Measurements from ENCODE around the gene DRAP1. TPM values are rescaled to one million over a fixed set of nuclear protein-coding genes. Genes with fewer than 3 reads are reported as not detected.
A peak's percentile ranks its signal among the peaks of the same experiment; 100 is the strongest.

The DRAP1 gene
- total and polyA plus RNA-seq, 9 of the 15 experiments (the other 6 are each of a cell fraction or from before 2014, with no cell fraction given) = 9.6 to 200 (median 92.9) TPM

DNA sequence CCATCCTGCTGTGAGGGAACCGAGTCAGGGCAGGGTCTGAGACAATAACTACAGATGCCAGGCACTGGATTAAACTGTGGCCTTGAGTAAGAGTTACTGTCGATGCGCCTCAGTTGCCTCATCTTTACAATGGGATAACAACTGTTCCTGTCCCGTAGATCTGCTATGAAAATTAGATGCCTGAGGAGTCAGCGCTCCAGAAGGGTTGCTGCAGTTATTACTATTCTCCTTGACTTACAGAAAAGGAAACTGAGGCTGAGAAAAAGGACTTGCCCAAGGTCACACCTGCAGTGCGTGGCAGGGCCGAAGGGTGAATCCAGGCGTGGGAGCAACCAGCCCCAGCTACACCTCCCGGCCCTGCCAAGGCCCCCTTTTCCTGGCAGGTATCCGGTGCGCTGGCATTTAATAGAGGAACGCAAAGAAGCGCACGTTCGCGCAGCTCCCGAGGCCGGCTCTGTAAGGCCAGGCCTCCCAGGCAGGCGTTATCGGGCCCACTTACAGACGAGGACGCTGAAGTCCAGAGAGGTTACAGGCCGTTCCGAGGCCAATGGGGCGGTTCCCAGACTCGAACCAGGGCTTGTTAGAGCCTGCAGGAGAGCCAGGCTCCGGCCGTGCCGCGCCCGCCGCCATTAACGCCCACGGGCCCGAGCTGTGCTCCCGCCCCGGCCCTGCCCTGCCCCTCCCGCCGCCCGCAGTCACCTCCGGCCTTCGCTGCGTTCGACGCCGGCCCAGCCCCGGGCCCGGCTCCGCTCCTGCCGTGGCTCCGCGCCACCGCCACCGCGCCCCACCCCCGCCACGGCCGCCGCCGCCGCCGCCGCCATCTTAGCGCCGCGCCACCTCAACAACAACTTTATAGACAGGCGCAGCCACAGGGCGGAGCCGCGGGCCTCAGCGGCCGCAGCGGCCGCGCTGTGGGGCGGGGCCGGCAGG is 750 bp upstream of the DRAP1 start, which contains the start of gene C11orf68 (continued):
- TF ChIP-seq, protein P1, sequence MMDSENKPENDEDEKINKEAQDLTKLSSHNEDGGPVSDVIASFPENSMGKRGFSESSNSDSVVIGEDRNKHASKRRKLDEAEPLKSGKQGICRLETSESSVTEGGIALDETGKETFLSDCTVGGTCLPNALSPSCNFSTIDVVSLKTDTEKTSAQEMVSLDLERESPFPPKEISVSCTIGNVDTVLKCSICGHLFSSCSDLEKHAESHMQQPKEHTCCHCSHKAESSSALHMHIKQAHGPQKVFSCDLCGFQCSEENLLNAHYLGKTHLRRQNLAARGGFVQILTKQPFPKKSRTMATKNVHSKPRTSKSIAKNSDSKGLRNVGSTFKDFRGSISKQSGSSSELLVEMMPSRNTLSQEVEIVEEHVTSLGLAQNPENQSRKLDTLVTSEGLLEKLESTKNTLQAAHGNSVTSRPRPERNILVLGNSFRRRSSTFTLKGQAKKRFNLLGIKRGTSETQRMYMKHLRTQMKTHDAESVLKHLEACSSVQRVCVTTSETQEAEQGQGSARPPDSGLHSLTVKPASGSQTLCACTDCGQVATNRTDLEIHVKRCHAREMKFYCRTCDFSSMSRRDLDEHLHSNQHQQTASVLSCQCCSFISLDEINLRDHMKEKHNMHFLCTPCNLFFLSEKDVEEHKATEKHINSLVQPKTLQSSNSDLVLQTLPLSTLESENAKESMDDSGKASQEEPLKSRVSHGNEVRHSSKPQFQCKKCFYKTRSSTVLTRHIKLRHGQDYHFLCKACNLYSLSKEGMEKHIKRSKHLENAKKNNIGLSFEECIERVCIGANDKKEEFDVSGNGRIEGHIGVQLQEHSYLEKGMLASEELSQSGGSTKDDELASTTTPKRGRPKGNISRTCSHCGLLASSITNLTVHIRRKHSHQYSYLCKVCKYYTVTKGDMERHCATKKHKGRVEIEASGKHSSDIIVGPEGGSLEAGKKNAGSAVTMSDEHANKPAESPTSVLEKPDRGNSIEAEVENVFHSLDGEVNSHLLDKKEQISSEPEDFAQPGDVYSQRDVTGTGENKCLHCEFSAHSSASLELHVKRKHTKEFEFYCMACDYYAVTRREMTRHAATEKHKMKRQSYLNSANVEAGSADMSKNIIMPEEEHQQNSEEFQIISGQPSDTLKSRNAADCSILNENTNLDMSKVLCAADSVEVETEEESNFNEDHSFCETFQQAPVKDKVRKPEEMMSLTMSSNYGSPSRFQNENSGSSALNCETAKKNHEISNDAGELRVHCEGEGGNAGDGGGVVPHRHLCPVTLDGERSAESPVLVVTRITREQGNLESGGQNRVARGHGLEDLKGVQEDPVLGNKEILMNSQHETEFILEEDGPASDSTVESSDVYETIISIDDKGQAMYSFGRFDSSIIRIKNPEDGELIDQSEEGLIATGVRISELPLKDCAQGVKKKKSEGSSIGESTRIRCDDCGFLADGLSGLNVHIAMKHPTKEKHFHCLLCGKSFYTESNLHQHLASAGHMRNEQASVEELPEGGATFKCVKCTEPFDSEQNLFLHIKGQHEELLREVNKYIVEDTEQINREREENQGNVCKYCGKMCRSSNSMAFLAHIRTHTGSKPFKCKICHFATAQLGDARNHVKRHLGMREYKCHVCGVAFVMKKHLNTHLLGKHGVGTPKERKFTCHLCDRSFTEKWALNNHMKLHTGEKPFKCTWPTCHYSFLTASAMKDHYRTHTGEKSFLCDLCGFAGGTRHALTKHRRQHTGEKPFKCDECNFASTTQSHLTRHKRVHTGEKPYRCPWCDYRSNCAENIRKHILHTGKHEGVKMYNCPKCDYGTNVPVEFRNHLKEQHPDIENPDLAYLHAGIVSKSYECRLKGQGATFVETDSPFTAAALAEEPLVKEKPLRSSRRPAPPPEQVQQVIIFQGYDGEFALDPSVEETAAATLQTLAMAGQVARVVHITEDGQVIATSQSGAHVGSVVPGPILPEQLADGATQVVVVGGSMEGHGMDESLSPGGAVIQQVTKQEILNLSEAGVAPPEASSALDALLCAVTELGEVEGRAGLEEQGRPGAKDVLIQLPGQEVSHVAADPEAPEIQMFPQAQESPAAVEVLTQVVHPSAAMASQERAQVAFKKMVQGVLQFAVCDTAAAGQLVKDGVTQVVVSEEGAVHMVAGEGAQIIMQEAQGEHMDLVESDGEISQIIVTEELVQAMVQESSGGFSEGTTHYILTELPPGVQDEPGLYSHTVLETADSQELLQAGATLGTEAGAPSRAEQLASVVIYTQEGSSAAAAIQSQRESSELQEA (IDR thresholded peaks at IDR 0.05; ENCODE audit: low read depth) = no peak
- TF ChIP-seq TFE3 (CRISPR knock-in tag; IDR thresholded peaks at IDR 0.05) (no peak), KLF13 (tag; IDR thresholded peaks at IDR 0.05; ENCODE audit: borderline replicate concordance, low read depth) (no peak), HNRNPL (IDR thresholded peaks at IDR 0.05; ENCODE audit: low read depth, low read length) (no peak), ZNF12 (CRISPR knock-in tag; IDR thresholded peaks at IDR 0.05) (peak; percentile 81; the same call in 1 of the 2 replicates), THRB (CRISPR knock-in tag; conservative IDR thresholded peaks at IDR 0.05) (no peak), EP300 (IDR thresholded peaks at IDR 0.05; ENCODE audit: low read length) (no peak), ZFP1 (CRISPR knock-in tag; IDR thresholded peaks at IDR 0.05) (no peak), ZNF175 (CRISPR knock-in tag; IDR thresholded peaks at IDR 0.05; ENCODE audit: low read depth) (peak; percentile 61; the same call in 1 of the 2 replicates), HNRNPH1 (optimal IDR thresholded peaks at IDR 0.05; ENCODE audit: low read depth, low read length) (no peak), GTF2E2 (tag; IDR thresholded peaks at IDR 0.05) (no peak), FOXM1 (IDR thresholded peaks at IDR 0.05; ENCODE audit: low read depth) (no peak), FOXM1 (CRISPR knock-in tag; IDR thresholded peaks at IDR 0.05; ENCODE audit: low read depth) (0 out of 2 replicates have a peak, but pooled peaks have one; percentile 19), SRSF3 (IDR thresholded peaks at IDR 0.05; ENCODE audit: insufficient read depth, low read length) (no peak)
- TF ChIP-seq, protein P2, sequence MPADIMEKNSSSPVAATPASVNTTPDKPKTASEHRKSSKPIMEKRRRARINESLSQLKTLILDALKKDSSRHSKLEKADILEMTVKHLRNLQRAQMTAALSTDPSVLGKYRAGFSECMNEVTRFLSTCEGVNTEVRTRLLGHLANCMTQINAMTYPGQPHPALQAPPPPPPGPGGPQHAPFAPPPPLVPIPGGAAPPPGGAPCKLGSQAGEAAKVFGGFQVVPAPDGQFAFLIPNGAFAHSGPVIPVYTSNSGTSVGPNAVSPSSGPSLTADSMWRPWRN (IDR thresholded peaks at IDR 0.05; ENCODE audit: low read depth) = no peak
